Activated CD8-positive, alpha-beta memory T cell treated with anti-CD3 and anti-CD28 coated beads for 36 hours (primary cell): ENCODE results near the gene HGFAC. TPM values are rescaled to one million over a fixed set of nuclear protein-coding genes. Genes with fewer than 3 reads are reported as not detected.
"Not testable (repeated sequence)": the region's sequence is repeated elsewhere in the genome, so short reads cannot be mapped to it uniquely, and the experiment has no call there.

Experiments used
- CTCF ChIA-PET: fragments of 350-600 bp; sonication (Branson Sonifier 250); formaldehyde crosslinking; loops from one replicate; lab custom pipeline; 2021; ENCODE audit warnings: antibody characterized with exemption; lab: Charles Lee
- POLR2A ChIA-PET: fragments of 350-600 bp; sonication (Branson Sonifier 250); formaldehyde crosslinking; loops from one replicate; lab custom pipeline; 2021; ENCODE audit warnings: antibody characterized with exemption; lab: Charles Lee
- total RNA-seq, 2 experiments: library from RNA; stranded (reverse); gene quantifications; one replicate each; pipeline ENCODE4 v1.2.3, GENCODE V29; 2021

Gene HGFAC
- total RNA-seq, 2 experiments from 2014 or later = not detected

DNA sequence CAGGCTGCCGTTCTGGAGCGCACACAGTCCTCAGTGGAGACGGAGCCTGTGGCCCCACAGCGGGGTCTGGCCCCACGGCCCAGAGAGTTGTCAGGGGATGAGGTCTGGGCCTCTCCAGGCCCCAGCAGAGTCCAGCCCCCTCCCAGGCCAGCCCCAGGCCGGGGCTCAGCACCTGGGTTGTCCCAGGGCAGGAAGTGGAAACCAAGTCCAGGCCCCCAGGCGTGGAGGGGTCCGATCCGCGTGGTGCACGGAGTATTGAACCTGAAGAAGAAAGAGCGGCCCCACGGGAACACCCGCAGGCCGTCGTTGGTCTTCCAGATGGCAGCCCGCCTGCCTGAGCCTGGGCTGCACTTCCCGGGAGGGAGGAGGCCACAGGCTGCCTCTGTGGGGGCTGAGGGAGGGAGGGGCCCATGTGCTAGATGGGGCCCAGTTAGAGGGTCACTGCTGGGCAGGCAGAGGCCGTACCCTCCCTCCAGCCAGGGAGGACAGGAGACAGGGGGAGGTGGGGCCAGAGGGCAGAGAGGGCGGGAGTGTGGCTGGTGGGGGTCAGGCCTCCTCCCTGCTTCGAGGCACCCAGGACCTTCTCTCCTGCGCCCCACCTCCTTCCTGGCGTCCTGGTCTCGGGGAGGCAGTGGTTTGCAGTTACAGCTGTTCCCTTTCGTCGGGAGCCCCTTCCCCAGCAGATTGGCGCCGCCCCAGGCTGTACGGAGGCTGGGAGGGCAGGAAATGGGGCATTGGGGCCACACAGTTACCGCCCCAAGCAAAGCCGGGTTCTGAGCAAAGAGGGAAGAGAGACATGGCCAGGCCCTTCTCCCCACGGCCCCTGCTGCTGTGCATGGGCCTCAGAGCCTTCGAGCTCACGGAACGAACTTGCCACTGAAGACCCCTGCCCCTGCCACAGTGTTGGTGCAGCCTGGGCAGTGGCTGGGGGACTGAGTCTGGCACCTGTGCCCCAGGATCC is 8.1 kb downstream of the HGFAC start:
- ChIA-PET POLR2A (interaction anchor here (0.6 kb wide), 2 partner anchors 90 to 339 kb away, joined by 5 to 8 read pairs; no protein-coding TSS in a partner anchor), CTCF (no interaction called here)

DNA sequence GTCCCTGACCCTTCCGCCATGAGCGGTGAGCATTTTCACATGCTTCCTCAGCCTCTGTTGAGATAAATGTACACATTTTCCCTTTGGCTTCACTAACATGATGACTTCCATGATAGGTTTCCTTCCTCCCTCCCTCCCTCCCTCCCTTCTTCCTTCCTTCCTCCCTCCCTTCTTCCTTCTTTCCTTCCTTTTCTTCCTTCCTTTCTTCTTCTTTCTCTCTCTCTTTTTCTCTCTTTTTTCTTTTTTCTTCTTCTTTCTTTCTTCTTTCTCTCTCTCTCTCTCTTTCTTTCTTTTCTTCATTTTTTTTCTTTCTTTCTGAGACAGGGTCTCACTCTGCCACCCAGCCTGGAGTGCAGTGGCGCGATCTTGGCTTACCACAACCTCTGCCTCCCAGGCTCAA is 8.9 kb downstream of the HGFAC start:
- ChIA-PET CTCF (no interaction called here), POLR2A (no interaction called here)

GRCh38 chr4:3451956-3452355 is 10.2 kb downstream of the HGFAC start:
- POLR2A ChIA-PET = no interaction called here
- CTCF ChIA-PET = interaction anchor here (1.1 kb wide), 1 partner anchor 9 kb away, joined by 4 read pairs; no protein-coding TSS in a partner anchor

- ChIA-PET POLR2A (no interaction called here), CTCF (no interaction called here)
Measured at GRCh38 chr4:3452376-3452775, 10.6 kb downstream of the HGFAC start.

DNA sequence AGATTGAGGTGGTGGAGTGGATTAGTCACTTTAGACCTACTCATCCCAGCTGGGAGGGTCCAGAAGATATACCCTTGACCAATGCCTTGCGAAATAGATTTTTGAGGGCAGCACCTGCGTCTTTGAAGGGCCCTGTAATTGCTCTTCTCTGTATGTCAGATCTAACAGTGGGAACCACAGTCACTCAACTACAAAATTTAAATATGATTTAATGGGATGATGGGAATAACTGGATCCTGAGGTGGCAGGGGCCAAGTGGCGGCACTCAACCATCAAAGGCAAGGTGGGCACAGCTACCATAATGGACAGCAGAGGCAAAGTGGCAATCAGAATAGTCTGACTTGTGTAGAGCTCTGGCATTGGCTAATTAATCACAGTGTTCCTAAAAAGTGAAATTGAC is 13.8 kb downstream of the HGFAC start:
- POLR2A ChIA-PET, CTCF ChIA-PET: not testable (repeated sequence)

- CTCF ChIA-PET = no interaction called here
- POLR2A ChIA-PET = no interaction called here
Measured at GRCh38 chr4:3458371-3458770, 16.6 kb downstream of the HGFAC start.

- POLR2A ChIA-PET, CTCF ChIA-PET: not testable (repeated sequence)
Measured at GRCh38 chr4:3459156-3459555, 17.4 kb downstream of the HGFAC start.

DNA sequence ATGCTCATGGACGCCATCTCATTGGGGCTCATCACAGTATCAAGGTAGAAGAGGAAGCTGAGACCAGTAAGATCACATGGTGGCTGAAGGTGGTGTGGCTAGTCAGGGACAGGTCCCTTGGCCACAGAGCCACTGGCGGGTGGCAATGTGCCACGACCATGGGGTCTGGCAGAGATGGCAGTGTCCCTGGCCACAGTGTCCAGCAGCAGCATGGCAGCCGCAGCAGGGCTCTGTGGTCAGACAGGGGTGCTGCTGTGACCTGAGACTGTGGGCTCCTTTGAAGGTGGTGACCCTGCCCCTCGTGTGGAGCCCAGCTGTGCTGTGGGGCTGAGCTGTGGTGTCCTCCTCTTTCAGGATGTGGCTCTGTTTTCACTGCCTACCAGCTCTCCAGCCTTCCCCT is 19.2 kb downstream of the HGFAC start:
- ChIA-PET CTCF (no interaction called here), POLR2A (no interaction called here)

GRCh38 chr4:3461515-3462291 is 19.9 kb downstream of the HGFAC start:
- CTCF ChIA-PET = no interaction called here
- POLR2A ChIA-PET = no interaction called here

GRCh38 chr4:3462321-3462789 is 20.6 kb downstream of the HGFAC start:
- ChIA-PET CTCF (no interaction called here), POLR2A (no interaction called here)

- POLR2A ChIA-PET = no interaction called here
- CTCF ChIA-PET = interaction anchor here (0.7 kb wide), 1 partner anchor 18 kb away, joined by 3 read pairs; no protein-coding TSS in a partner anchor
Measured at GRCh38 chr4:3462790-3463415, 21.1 kb downstream of the HGFAC start, which contains the start of gene DOK7. Gene DOK7 (plus strand): TSS chr4:3463306. CDS start chr4:3463376, 70 bp downstream.

DNA sequence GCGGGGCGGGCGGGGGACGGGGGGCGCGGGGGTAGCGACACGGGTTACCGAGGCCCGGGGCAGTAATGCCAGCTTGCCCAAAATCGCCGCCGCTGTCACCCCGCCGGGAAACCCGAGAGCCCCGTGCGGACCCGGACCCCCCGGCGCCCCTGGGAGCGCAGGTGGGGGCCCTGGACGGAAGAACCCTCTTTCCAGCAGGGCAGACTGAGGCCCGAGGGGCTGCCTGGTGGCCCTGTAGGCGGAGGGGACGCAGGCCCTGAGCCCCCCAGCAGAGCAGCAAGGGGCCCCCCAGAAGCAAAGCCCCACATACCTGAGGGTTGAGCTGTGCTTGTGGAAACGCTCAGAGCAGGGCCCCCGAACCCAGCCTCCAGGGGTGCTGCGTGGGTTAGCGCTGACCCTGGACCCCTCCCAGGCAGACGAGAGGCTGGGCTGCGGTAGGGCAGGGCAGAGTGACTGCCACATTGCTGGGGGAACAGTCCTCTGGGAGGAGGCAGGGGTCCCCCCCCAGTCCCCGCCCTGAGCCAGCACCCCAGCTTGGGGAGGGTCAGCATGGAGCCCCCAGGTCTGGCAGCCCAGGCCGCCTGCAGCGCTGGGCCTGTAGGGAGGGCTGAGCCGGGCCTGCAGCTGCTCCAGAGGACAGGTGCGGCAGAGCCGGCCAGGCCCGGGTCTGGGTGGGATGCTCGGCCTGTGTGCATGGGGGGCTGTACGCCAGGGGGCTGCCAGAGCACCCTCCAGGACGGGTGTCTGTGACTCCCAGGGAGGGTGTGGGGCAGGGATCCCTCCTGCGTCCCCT is 22.0 kb downstream of the HGFAC start:
- POLR2A ChIA-PET = no interaction called here

GRCh38 chr4:3464349-3464905 is 22.7 kb downstream of the HGFAC start:
- CTCF ChIA-PET = no interaction called here
- POLR2A ChIA-PET = no interaction called here

More for the DNA sequence above, 22.0 kb downstream of the HGFAC start:
- CTCF ChIA-PET = interaction anchor here (0.7 kb wide), 1 partner anchor 19 kb away, joined by 3 read pairs; no protein-coding TSS in a partner anchor

- POLR2A ChIA-PET = no interaction called here
- CTCF ChIA-PET = no interaction called here
Measured at GRCh38 chr4:3464911-3465697, 23.3 kb downstream of the HGFAC start.

- CTCF ChIA-PET = no interaction called here
- POLR2A ChIA-PET = no interaction called here
Measured at GRCh38 chr4:3465698-3466671, 24.2 kb downstream of the HGFAC start.

- ChIA-PET CTCF (no interaction called here), POLR2A (no interaction called here)
Measured at GRCh38 chr4:3466691-3467600, 25.2 kb downstream of the HGFAC start.
